HCT116 (cell line): ENCODE results near the gene RELA. TPM values are rescaled to one million over a fixed set of nuclear protein-coding genes. Genes with fewer than 3 reads are reported as not detected.

ENCODE experiments used
- ATAC-seq: fragments of 200-7000 bp; cut with Tn5 transposase; 2 replicates; pipeline ENCODE4 v1.9.1; 2020; ENCODE audit warnings: mild to moderate bottlenecking, moderate library complexity
- BruUV-seq: library from RNA; stranded (reverse); fragments of 400-500 nt; replicated peaks from 2 replicates; lab custom pipeline; 2021; lab: Mats Ljungman, UMichigan
- CTCF ChIA-PET: fragments of 300-600 bp; sonication (Branson Sonifier 250); formaldehyde crosslinking; loops from one replicate; lab custom pipeline; 2021; ENCODE audit warnings: antibody characterized with exemption; lab: Charles Lee
- POLR2A ChIA-PET: fragments of 300-600, 350-600 bp; sonication (Branson Sonifier 250); formaldehyde crosslinking; loops from one replicate; lab custom pipeline; 2021; ENCODE audit warnings: antibody characterized with exemption; lab: Charles Lee
- RAD21 ChIA-PET, 2 experiments: fragments of 300-600 bp; sonication (Branson Sonifier 250); formaldehyde crosslinking; loops; one replicate each; lab custom pipeline; 2023; ENCODE audit warnings: low total read pairs in 2 of 2; ENCODE audit not compliant: uncharacterized antibody in 2 of 2, unreplicated experiment in 2 of 2, low non-redundant PET in 1 of 2; lab: Charles Lee
- DNase-seq: peaks from one replicate; pipeline ENCODE4 v3.0.0-alpha.2; 2010; ENCODE audit warnings: low read depth, low spot score
- H2AFZ ChIP-seq: fragments of 200-600 bp; shearing (Covaris generic), sonication (generic); 2 replicates; pipeline ENCODE4 v1.6.1; 2017; ENCODE audit warnings: low read depth, mixed run types, mixed read lengths, antibody characterized with exemption, low read length; ENCODE audit not compliant: poor library complexity, severe bottlenecking
- H3K27ac ChIP-seq: 2 replicates; pipeline ENCODE4 v1.5.1; 2012; ENCODE audit warnings: low read depth, low read length
- H3K27me3 ChIP-seq: fragments of 200-600 bp; sonication (generic); 2 replicates; pipeline ENCODE4 v1.6.1; 2016; ENCODE audit warnings: mixed run types, low read length, mixed read lengths; ENCODE audit not compliant: insufficient read depth
- H3K36me3 ChIP-seq, 2 experiments: fragments of 200-500 bp in 1 of 2; fragments of 200-600 bp in 1 of 2; sonication (Bioruptor generic) in 1 of 2; sonication (generic) in 1 of 2; 2 replicates each; pipeline versions ENCODE4 v1.5.1 to v1.6.1; 2014 to 2016; ENCODE audit warnings: low read length in 2 of 2, inconsistent platforms in 1 of 2, mixed read lengths in 1 of 2, mixed run types in 1 of 2; ENCODE audit not compliant: insufficient read depth in 2 of 2, control insufficient read depth in 1 of 2
- H3K4me1 ChIP-seq, 2 experiments: fragments of 200-600 bp in 1 of 2; sonication (generic) in 1 of 2; 2 replicates each; pipeline versions ENCODE4 v1.5.1 to v1.6.1; 2012 to 2017; ENCODE audit warnings: low read length in 2 of 2, inconsistent platforms in 1 of 2, mild to moderate bottlenecking in 1 of 2, mixed read lengths in 1 of 2, mixed run types in 1 of 2, moderate library complexity in 1 of 2; ENCODE audit not compliant: insufficient read depth in 2 of 2, control insufficient read depth in 1 of 2
- H3K4me2 ChIP-seq: fragments of 200-600 bp; sonication (generic); 2 replicates; pipeline ENCODE4 v1.6.1; 2017; ENCODE audit warnings: mixed run types, low read length, mixed read lengths
- H3K4me3 ChIP-seq, 2 experiments: fragments of 200-600 bp in 1 of 2; sonication (generic) in 1 of 2; replicated peaks in 1 of 2; 2 replicates each; pipeline ENCODE4 v1.5.1; 2011 to 2016; ENCODE audit warnings: low read length in 2 of 2, control low read depth in 1 of 2, low read depth in 1 of 2, mild to moderate bottlenecking in 1 of 2, mixed read lengths in 1 of 2, mixed run types in 1 of 2
- H3K79me2 ChIP-seq: fragments of 200-600 bp; sonication (generic); 2 replicates; pipeline ENCODE4 v1.6.1; 2017; ENCODE audit warnings: mild to moderate bottlenecking, mixed run types, low read length, moderate library complexity, mixed read lengths; ENCODE audit not compliant: insufficient read depth
- H3K9ac ChIP-seq: fragments of 200-600 bp; sonication (generic); 2 replicates; pipeline ENCODE4 v1.6.1; 2016; ENCODE audit warnings: low read length, mixed read lengths
- H3K9me2 ChIP-seq: fragments of 200-600 bp; sonication (generic), shearing (Covaris generic); 2 replicates; pipeline ENCODE4 v1.6.1; 2017; ENCODE audit warnings: mixed run types, mild to moderate bottlenecking, moderate library complexity; ENCODE audit not compliant: insufficient read depth
- H3K9me3 ChIP-seq, 2 experiments: fragments of 200-500 bp in 1 of 2; fragments of 200-600 bp in 1 of 2; sonication (Bioruptor generic) in 1 of 2; sonication (generic) in 1 of 2; 2 replicates each; pipeline ENCODE4 v1.6.1; 2014 to 2017; ENCODE audit warnings: low read length in 2 of 2, mixed read lengths in 2 of 2, inconsistent platforms in 1 of 2, low read depth in 1 of 2, mild to moderate bottlenecking in 1 of 2, mixed run types in 1 of 2, moderate library complexity in 1 of 2; ENCODE audit not compliant: control insufficient read depth in 1 of 2, insufficient read depth in 1 of 2
- H4K20me1 ChIP-seq: fragments of 200-600 bp; sonication (generic), shearing (Covaris generic); 2 replicates; pipeline ENCODE4 v1.6.1; 2017; ENCODE audit warnings: mixed run types, mild to moderate bottlenecking, moderate library complexity; ENCODE audit not compliant: insufficient read depth
- ATF3 ChIP-seq: IDR thresholded peaks from 2 replicates; pipeline ENCODE4 v1.6.1; 2012
- CTCF ChIP-seq, 3 experiments: fragments of 200-600 bp in 1 of 3; sonication (generic) in 1 of 3; IDR thresholded peaks in 2 of 3; conservative IDR thresholded peaks in 1 of 3; 2 replicates each; pipeline ENCODE4 v1.5.1; 2012 to 2017; ENCODE audit warnings: low read depth in 2 of 3, low read length in 2 of 3, antibody characterized with exemption in 1 of 3, borderline replicate concordance in 1 of 3, control low read depth in 1 of 3, mild to moderate bottlenecking in 1 of 3, mixed read lengths in 1 of 3, mixed run types in 1 of 3, moderate library complexity in 1 of 3; ENCODE audit not compliant: insufficient read depth in 1 of 3
- EGR1 ChIP-seq: IDR thresholded peaks from 2 replicates; pipeline ENCODE4 v1.6.1; 2012; ENCODE audit warnings: low read depth
- FOSL1 ChIP-seq: IDR thresholded peaks from 2 replicates; pipeline ENCODE4 v1.6.1; 2012; ENCODE audit warnings: low read depth
- JUND ChIP-seq: IDR thresholded peaks from 2 replicates; pipeline ENCODE4 v1.6.1; 2012
- POLR2AphosphoS5 ChIP-seq: IDR thresholded peaks from 2 replicates; pipeline ENCODE4 v1.6.1; 2011; ENCODE audit warnings: mild to moderate bottlenecking, low read depth, low read length, moderate library complexity
- SIN3A ChIP-seq: IDR thresholded peaks from 2 replicates; pipeline ENCODE4 v1.6.1; 2012; ENCODE audit warnings: low read depth
- SP1 ChIP-seq: IDR thresholded peaks from 2 replicates; pipeline ENCODE4 v1.6.1; 2012; ENCODE audit warnings: low read depth
- YY1 ChIP-seq: IDR thresholded peaks from 2 replicates; pipeline ENCODE4 v1.6.1; 2011; ENCODE audit warnings: low read length, low read depth, moderate library complexity, mild to moderate bottlenecking; ENCODE audit not compliant: insufficient replicate concordance; ENCODE audit errors: extremely low read depth
- ZNF274 ChIP-seq: fragments of 200-500 bp; sonication (Bioruptor generic); IDR thresholded peaks from 2 replicates; pipeline ENCODE4 v1.6.1; 2014; ENCODE audit warnings: mild to moderate bottlenecking, low read depth, low read length, inconsistent platforms
- intact Hi-C: fragments of 100-400 bp; cut with micrococcal nuclease; formaldehyde crosslinking; loops from 2 replicates; pipeline ENCODE4 v1.10.0; 2022
- total RNA-seq: library from RNA; stranded (reverse); gene quantifications from one replicate; pipeline ENCODE4 v1.2.1, GENCODE V29; 2021; ENCODE audit not compliant: unreplicated experiment
- TF ChIP-seq, protein P1 (sequence below): IDR thresholded peaks from 2 replicates; pipeline ENCODE4 v1.6.1; 2011; ENCODE audit warnings: mild to moderate bottlenecking, low read length, moderate library complexity; ENCODE audit not compliant: insufficient replicate concordance; ENCODE audit errors: extremely low read depth

Gene RELA
- total RNA-seq, 1 experiment from 2014 or later: 78.5 TPM

DNA sequence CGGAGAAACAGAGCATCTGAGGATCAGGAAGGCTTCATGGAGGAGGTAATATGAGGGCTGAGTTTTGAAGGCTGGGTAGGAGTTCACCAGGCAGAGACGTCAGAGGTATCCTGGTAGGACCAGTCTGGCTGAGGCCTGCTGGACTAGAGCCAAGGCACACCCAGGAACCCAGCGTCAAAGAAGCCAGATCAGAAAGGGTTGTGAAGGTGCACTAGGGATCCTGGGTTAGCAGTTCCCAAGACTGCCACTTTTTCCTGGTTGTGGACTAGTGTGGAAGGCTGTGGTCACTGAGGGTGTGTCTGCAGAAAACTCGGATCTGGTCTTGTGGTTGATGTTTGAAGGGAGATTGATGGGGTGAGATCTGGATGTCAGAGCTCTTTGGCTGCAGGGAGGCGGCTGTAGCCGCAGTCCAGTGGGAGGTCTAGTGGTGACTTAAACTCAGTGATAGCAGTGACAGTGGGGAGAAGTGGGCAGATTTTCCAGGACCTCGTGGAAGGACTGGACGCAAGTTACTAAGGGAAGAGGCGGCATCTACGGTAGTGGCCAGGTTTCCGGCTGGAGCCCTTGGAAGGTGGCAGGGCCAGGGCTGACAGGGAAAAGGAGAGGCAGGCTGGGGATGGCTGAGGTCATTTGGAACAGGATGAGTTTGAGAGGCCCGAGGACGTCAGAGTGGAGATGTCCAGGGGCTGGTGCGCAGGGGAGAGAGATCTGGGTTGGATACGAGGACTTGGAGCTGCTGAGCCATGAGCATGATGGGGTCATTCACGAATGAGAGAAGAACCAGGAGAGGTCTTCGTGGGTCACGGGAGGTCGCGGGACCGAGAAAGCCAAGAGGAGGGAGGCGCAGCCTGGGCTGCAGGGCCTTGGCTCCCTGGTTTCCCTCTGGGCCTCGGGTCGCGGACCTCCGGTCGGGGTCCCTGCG lies 10.9 kb downstream of the RELA start:
- no peaks in the 10 kb centered on the region for H4K20me1 ChIP-seq
- H2AFZ ChIP-seq: no peak overlapping the region
- H3K9me3 ChIP-seq: no peaks in the 10 kb centered on the region
- peaks cover 38 to 62% of the 10 kb centered on the region in 2 experiments for H3K4me1 ChIP-seq
- peak overlapping the region; percentile 96 for H3K27ac ChIP-seq
- DNase-seq (no peak), ATAC-seq (0 out of 2 replicates have a peak, but pooled peaks have one; percentile 5)
- POLR2A ChIA-PET: interaction anchor here (1.0 to 2.6 kb wide), 6 partner anchors 10 to 208 kb away, joined by 3 to 24 read pairs (median 3); partner anchors contain the start of genes PCNX3, RELA and SIPA1
- H3K27me3 ChIP-seq: no peaks in the 10 kb centered on the region
- H3K36me3 ChIP-seq: peaks cover 13 to 23% of the 10 kb centered on the region in 2 experiments; a peak in 2 of 4 replicates
- H3K9ac ChIP-seq: peak overlapping the region; percentile 80
- H3K4me2 ChIP-seq: peak overlapping the region; percentile 93
- no peaks in the 10 kb centered on the region for H3K9me2 ChIP-seq
- BruUV-seq: no TSS peak
- peaks cover 6% of the 10 kb centered on the region; the same call in 1 of the 2 replicates for H3K79me2 ChIP-seq
- peak overlapping the region; percentile 51 to 62 for H3K4me3 ChIP-seq
- CTCF ChIA-PET: no interaction called here
- no peak for TF ChIP-seq SP1
- TF ChIP-seq POLR2AphosphoS5: peak; percentile 48; the same call in 1 of the 2 replicates
- TF ChIP-seq, all 23 proteins: peak for 1
- RAD21 ChIA-PET: no interaction called here
- intact Hi-C loops: no loop called here

GRCh38 chr11:65651339-65651588 lies 11.5 kb downstream of the RELA start:
- TF ChIP-seq EGR1 (no peak), JUND (no peak), SIN3A (no peak), ZNF274 (no peak), YY1 (no peak), FOSL1 (no peak), POLR2AphosphoS5 (no peak), ATF3 (no peak), SP1 (no peak), CTCF (IDR thresholded peaks at IDR 0.05 in 2 of 3, conservative IDR thresholded peaks at IDR 0.05 in 1 of 3; ENCODE audit: borderline replicate concordance in 1 of 3, insufficient read depth in 1 of 3, low read depth in 2 of 3, low read length in 2 of 3) (no peak)
- TF ChIP-seq, protein P1, sequence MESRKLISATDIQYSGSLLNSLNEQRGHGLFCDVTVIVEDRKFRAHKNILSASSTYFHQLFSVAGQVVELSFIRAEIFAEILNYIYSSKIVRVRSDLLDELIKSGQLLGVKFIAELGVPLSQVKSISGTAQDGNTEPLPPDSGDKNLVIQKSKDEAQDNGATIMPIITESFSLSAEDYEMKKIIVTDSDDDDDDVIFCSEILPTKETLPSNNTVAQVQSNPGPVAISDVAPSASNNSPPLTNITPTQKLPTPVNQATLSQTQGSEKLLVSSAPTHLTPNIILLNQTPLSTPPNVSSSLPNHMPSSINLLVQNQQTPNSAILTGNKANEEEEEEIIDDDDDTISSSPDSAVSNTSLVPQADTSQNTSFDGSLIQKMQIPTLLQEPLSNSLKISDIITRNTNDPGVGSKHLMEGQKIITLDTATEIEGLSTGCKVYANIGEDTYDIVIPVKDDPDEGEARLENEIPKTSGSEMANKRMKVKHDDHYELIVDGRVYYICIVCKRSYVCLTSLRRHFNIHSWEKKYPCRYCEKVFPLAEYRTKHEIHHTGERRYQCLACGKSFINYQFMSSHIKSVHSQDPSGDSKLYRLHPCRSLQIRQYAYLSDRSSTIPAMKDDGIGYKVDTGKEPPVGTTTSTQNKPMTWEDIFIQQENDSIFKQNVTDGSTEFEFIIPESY: no peak
- H3K4me1 ChIP-seq: peaks cover 40 to 66% of the 10 kb centered on the region in 2 experiments
- peaks cover 11 to 20% of the 10 kb centered on the region in 2 experiments; a peak in 2 of 4 replicates for H3K36me3 ChIP-seq
- H3K27ac ChIP-seq: peak overlapping the region; percentile 96
- H3K9me2 ChIP-seq: no peaks in the 10 kb centered on the region
- no peaks in the 10 kb centered on the region for H3K27me3 ChIP-seq
- DNase-seq (no peak), ATAC-seq (no peak)
- intact Hi-C loops: no loop called here
- peak overlapping the region; percentile 80 for H3K9ac ChIP-seq
- peak overlapping the region; percentile 93 for H3K4me2 ChIP-seq
- no peaks in the 10 kb centered on the region for H4K20me1 ChIP-seq
- no peak overlapping the region for H2AFZ ChIP-seq
- ChIA-PET RAD21 (no interaction called here), CTCF (no interaction called here), POLR2A (interaction anchor here (1.0 to 1.4 kb wide), 2 partner anchors 36 to 57 kb away, joined by 3 read pairs; partner anchors contain the start of gene PCNX3)
- H3K4me3 ChIP-seq: 0 out of 4 replicates have a peak overlapping the region, but pooled peaks of 1 of the 2 experiments have one; percentile 62
- H3K79me2 ChIP-seq: peaks cover 3% of the 10 kb centered on the region; the same call in 1 of the 2 replicates
- no TSS peak for BruUV-seq
- H3K9me3 ChIP-seq: no peaks in the 10 kb centered on the region
